B cell (primary cell): Measurements from ENCODE around the gene SEMA6A. TPM values are rescaled to one million over a fixed set of nuclear protein-coding genes. Genes with fewer than 3 reads are reported as not detected.

Source experiments
- ATAC-seq: fragments of 200-7000 bp; cut with Tn5 transposase; one replicate; pipeline ENCODE4 v1.10.0; 2021; ENCODE audit warnings: low read depth, mild to moderate bottlenecking, moderate number of reproducible peaks, moderate library complexity
- CTCF ChIA-PET: fragments of 350-600 bp; sonication (Branson Sonifier 250); formaldehyde crosslinking; loops from one replicate; lab custom pipeline; 2021; ENCODE audit warnings: antibody characterized with exemption, inconsistent platforms; lab: Charles Lee
- POLR2A ChIA-PET: fragments of 350-600 bp; sonication (Branson Sonifier 250); formaldehyde crosslinking; loops from one replicate; lab custom pipeline; 2021; ENCODE audit warnings: antibody characterized with exemption; lab: Charles Lee
- DNase-seq: peaks from one replicate; pipeline ENCODE4 v3.0.0; 2013
- H2AFZ ChIP-seq: 2 replicates; pipeline ENCODE4 v1.6.1; 2012; ENCODE audit warnings: mild to moderate bottlenecking, low read depth, low read length; ENCODE audit not compliant: insufficient read depth, poor library complexity, severe bottlenecking
- H3K27ac ChIP-seq, 2 donors: 1 replicate in 1 of 2; 2 replicates in 1 of 2; pipeline ENCODE4 v1.5.1; 2012 to 2013; ENCODE audit warnings: low read length in 2 of 2, mild to moderate bottlenecking in 2 of 2, moderate library complexity in 1 of 2
- H3K27me3 ChIP-seq, 4 experiments: fragments of 200-600 bp in 1 of 4; sonication (generic) in 1 of 4; replicated peaks in 1 of 4; 1 replicate in 2 of 4; 2 replicates in 2 of 4; pipeline versions ENCODE4 v1.6.1 to v1.7.0; 2013 to 2016; ENCODE audit warnings: low read length in 3 of 4, mild to moderate bottlenecking in 2 of 4, mixed read lengths in 1 of 4, moderate library complexity in 1 of 4; ENCODE audit not compliant: insufficient read depth in 4 of 4, control insufficient read depth in 3 of 4; ENCODE audit errors: control extremely low read depth in 1 of 4
- H3K36me3 ChIP-seq, 2 experiments: replicated peaks in 1 of 2; 1 replicate in 1 of 2; 2 replicates in 1 of 2; pipeline versions ENCODE4 v1.6.1 to v1.7.1; 2013; ENCODE audit warnings: low read length in 1 of 2; ENCODE audit not compliant: insufficient read depth in 2 of 2, control insufficient read depth in 1 of 2; ENCODE audit errors: control extremely low read depth in 1 of 2, extremely low read depth in 1 of 2
- H3K4me1 ChIP-seq, 2 donors: fragments of 200-600 bp in 1 of 2; sonication (generic) in 1 of 2; 1 replicate in 1 of 2; 2 replicates in 1 of 2; pipeline versions ENCODE4 v1.5.1 to v1.6.1; 2013 to 2017; ENCODE audit warnings: low read length in 2 of 2; ENCODE audit not compliant: control insufficient read depth in 2 of 2, insufficient read depth in 2 of 2
- H3K4me2 ChIP-seq: replicated peaks from 2 replicates; pipeline ENCODE3; 2012; ENCODE audit warnings: mild to moderate bottlenecking, low read depth, low read length; ENCODE audit not compliant: poor library complexity, severe bottlenecking
- H3K4me3 ChIP-seq, 5 experiments: fragments of 200-600 bp in 1 of 5; sonication (generic) in 1 of 5; 1 replicate in 3 of 5; 2 replicates in 2 of 5; pipeline versions ENCODE4 v1.5.1 to v1.7.0; 2011 to 2016; ENCODE audit warnings: low read length in 4 of 5, mild to moderate bottlenecking in 4 of 5, low read depth in 2 of 5, control low read depth in 1 of 5, moderate library complexity in 1 of 5; ENCODE audit not compliant: insufficient read depth in 1 of 5; ENCODE audit errors: control extremely low read depth in 1 of 5, extremely low read depth in 1 of 5
- H3K79me2 ChIP-seq: fragments of 200-600 bp; sonication (generic); one replicate; pipeline ENCODE4 v1.6.0; 2016; ENCODE audit warnings: low read length; ENCODE audit not compliant: control insufficient read depth, insufficient read depth
- H3K9ac ChIP-seq: fragments of 200-600 bp; sonication (generic); 2 replicates; pipeline ENCODE4 v1.6.1; 2017; ENCODE audit warnings: mild to moderate bottlenecking, low read length, moderate library complexity
- H3K9me3 ChIP-seq, 3 donors: one replicate each; pipeline versions ENCODE4 v1.6.1 to v1.7.1; 2013; ENCODE audit warnings: low read length in 2 of 3; ENCODE audit not compliant: control insufficient read depth in 2 of 3, insufficient read depth in 1 of 3; ENCODE audit errors: control extremely low read depth in 1 of 3
- H4K20me1 ChIP-seq: 2 replicates; pipeline ENCODE4 v1.6.0; 2012; ENCODE audit warnings: mild to moderate bottlenecking, low read length; ENCODE audit not compliant: insufficient read depth, control insufficient read depth, poor library complexity, severe bottlenecking
- H3K27ac Mint-ChIP-seq: one replicate; pipeline ENCODE4 v1.8.0; 2021; ENCODE audit warnings: mixed read lengths
- H3K27me3 Mint-ChIP-seq: one replicate; pipeline ENCODE4 v1.8.0; 2021; ENCODE audit warnings: mixed read lengths
- H3K4me1 Mint-ChIP-seq: one replicate; pipeline ENCODE4 v1.8.0; 2021; ENCODE audit warnings: mixed read lengths
- H3K4me3 Mint-ChIP-seq: one replicate; pipeline ENCODE4 v1.8.0; 2021; ENCODE audit warnings: mixed read lengths
- H3K9me3 Mint-ChIP-seq: one replicate; pipeline ENCODE4 v1.8.0; 2022; ENCODE audit warnings: mixed read lengths; ENCODE audit not compliant: insufficient read depth
- CTCF ChIP-seq: fragments of 200-600 bp; IDR thresholded peaks from one replicate; pipeline ENCODE4 v1.8.0; 2022; ENCODE audit warnings: antibody characterized with exemption, mild to moderate bottlenecking
- EZH2 ChIP-seq: IDR thresholded peaks from 2 replicates; pipeline ENCODE4 v1.6.1; 2012; ENCODE audit warnings: borderline replicate concordance, low read depth, mild to moderate bottlenecking, moderate library complexity, low read length; ENCODE audit not compliant: insufficient read depth, poor library complexity, severe bottlenecking
- WGBS: methylation state at CpG from one replicate; pipeline ENCODE4 v1.1.5; 2013; ENCODE audit warnings: missing lambda C conversion rate; ENCODE audit not compliant: insufficient coverage; 5-methylcytosine and 5-hydroxymethylcytosine counted together
- intact Hi-C: fragments of 100-400 bp; cut with micrococcal nuclease; formaldehyde crosslinking; loops from one replicate; pipeline ENCODE4 v1.10.0; 2022
- polyA plus RNA-seq: library from polyadenylated mRNA; depleted of rRNA; stranded (reverse); fragments of >200 nt; gene quantifications from 2 replicates; pipeline ENCODE4 v1.2.3, GENCODE V29; 2012
- total RNA-seq, 2 donors: library from RNA; stranded (reverse); fragments of 120-200 nt in 1 of 2; gene quantifications; 1 replicate in 1 of 2; 2 replicates in 1 of 2; pipeline versions ENCODE4 v1.2.3 to v1.2.4, GENCODE V29; 2013 to 2022

Gene SEMA6A
- total and polyA plus RNA-seq, 2 donors (not counting 1 experiment from before 2014, with no cell fraction given): 0.44 TPM; not detected in 1

- Mint-ChIP-seq H3K9me3 (peaks cover 4% of the 10 kb centered on the region), H3K4me3 (no peak overlapping the region), H3K4me1 (no peaks in the 10 kb centered on the region), H3K27me3 (no peaks in the 10 kb centered on the region), H3K27ac (no peak overlapping the region)
- no peak for TF ChIP-seq CTCF
- ChIA-PET POLR2A (no interaction called here), CTCF (no interaction called here)
- no peak for DNase-seq
- Histone ChIP-seq H3K4me1 (no peaks in the 10 kb centered on the region), H3K36me3 (peaks cover 0 to 3% of the 10 kb centered on the region in 2 experiments), H3K27ac (no peak overlapping the region), H3K4me2 (no peak overlapping the region), H4K20me1 (no peaks in the 10 kb centered on the region), H3K79me2 (no peaks in the 10 kb centered on the region), H3K27me3 (no peaks in the 10 kb centered on the region), H2AFZ (no peak overlapping the region), H3K9ac (no peak overlapping the region), H3K9me3 (no peaks in the 10 kb centered on the region), H3K4me3 (no peak overlapping the region)
- 95% methylated on average over 3 of the region's 7 CpGs for WGBS
- no peak for ATAC-seq
- intact Hi-C loops: no loop called here
Measured at GRCh38 chr5:116466727-116467464, 107.7 kb downstream of the SEMA6A start.

- no peak overlapping the region for H3K4me3 ChIP-seq
- no peaks in the 10 kb centered on the region for H3K4me1 ChIP-seq
- WGBS: no CpG with 5 or more reads among the region's 3 CpGs
- no peak overlapping the region for H3K4me2 ChIP-seq
- peaks cover 0 to 3% of the 10 kb centered on the region in 2 experiments for H3K36me3 ChIP-seq
- no peaks in the 10 kb centered on the region for H3K79me2 ChIP-seq
- ChIA-PET CTCF (interaction anchor here (1.0 kb wide), 1 partner anchor 328 kb away, joined by 3 read pairs; no protein-coding TSS in a partner anchor), POLR2A (no interaction called here)
- Mint-ChIP-seq H3K9me3 (peaks cover 4% of the 10 kb centered on the region), H3K27ac (no peak overlapping the region), H3K4me1 (no peaks in the 10 kb centered on the region), H3K4me3 (no peak overlapping the region), H3K27me3 (no peaks in the 10 kb centered on the region)
- H4K20me1 ChIP-seq: no peaks in the 10 kb centered on the region
- no peaks in the 10 kb centered on the region for H3K9me3 ChIP-seq
- no peak overlapping the region for H2AFZ ChIP-seq
- no peak for TF ChIP-seq CTCF
- no peak for TF ChIP-seq EZH2
- H3K27me3 ChIP-seq: no peaks in the 10 kb centered on the region
- ATAC-seq (no peak), DNase-seq (no peak)
- H3K9ac ChIP-seq: no peak overlapping the region
- intact Hi-C loops: no loop called here
- no peak overlapping the region for H3K27ac ChIP-seq
Measured at GRCh38 chr5:116465411-116465810, 109.2 kb downstream of the SEMA6A start.
